ENCODE results near the gene CNIH1. TPM values are rescaled to one million over a fixed set of nuclear protein-coding genes. Genes with fewer than 3 reads are reported as not detected.
A peak's percentile ranks its signal among the peaks of the same experiment; 100 is the strongest.

CNIH1 gene
- total RNA-seq, 1 experiment from 2014 or later, result 114 TPM

DNA sequence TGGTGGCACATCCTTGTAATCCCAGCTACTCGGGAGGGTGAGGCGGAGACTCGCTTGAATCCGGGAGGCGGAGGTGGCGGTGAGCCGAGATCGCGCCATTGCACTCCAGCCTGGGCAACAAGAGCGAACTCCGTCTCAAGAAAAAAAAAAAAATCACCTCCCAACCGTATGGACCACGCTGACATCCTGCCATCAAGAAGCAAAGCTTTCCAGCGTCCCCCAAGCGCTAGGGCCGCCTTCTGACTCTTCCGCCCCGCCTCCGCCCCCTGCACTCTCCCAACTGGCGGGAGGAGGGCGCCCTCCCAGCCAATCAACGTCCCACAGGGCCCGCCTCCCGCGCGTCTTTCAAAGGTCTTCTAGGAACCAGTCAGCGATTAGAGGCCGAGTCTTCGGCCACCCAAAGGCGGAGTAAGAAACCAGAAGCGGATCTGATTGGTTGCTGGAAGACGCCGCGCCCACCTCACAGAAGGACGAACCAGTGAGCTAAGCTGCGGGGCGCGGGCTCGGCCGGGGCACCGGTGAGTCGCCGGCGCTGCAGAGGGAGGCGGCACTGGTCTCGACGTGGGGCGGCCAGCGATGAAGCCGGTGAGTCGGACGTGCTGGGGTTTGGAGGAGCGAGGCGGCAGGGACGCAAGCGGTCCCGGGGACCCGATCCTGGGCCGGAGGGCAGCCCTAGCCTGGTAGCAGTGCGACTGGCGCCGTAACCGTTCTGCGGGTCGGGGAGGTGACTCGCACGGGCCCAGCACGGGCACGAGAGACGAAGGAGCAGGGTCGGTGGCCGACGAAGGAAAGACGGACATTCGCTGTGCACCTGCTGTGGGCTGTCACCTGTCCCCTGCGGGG is 44.5 kb downstream of the CNIH1 start, which contains the start of gene CDKN3:
CDKN3 (plus strand) TSS at position 515 of the 843 bp plus-strand sequence; CDS start at position 577, 62 bp downstream.
- peak; percentile 97 for DNase-seq
- H4K20me1 ChIP-seq (ENCODE audit: insufficient read depth), result no peaks in the 10 kb centered on the region
- no peaks in the 10 kb centered on the region for H3K9me2 ChIP-seq (ENCODE audit: insufficient read depth)
- H3K4me2 ChIP-seq, result peak within 1 kb of the TSS; percentile 91
- TSS peak; percentile 97 for BruUV-seq (replicated peaks)
- CTCF ChIA-PET, result interaction anchor here (0.5 to 0.7 kb wide), 2 partner anchors 168 to 504 kb away, joined by 3 to 4 read pairs; no protein-coding TSS in a partner anchor
- H2AFZ ChIP-seq, result peak within 1 kb of the TSS; percentile 98
- H3K79me2 ChIP-seq (ENCODE audit: low read depth), result peaks cover 41% of the 10 kb centered on the region
- no peaks in the 10 kb centered on the region for H3F3A ChIP-seq (ENCODE audit: insufficient read depth, low read depth)
- intact Hi-C loops (cut with micrococcal nuclease; ENCODE audit: unreplicated experiment), result no loop called here
- H3K27me3 ChIP-seq (ENCODE audit: insufficient read depth, low read depth), result no peaks in the 10 kb centered on the region
- H3K4me3 ChIP-seq, result peak within 1 kb of the TSS; percentile 96
- POLR2A ChIA-PET (ENCODE audit: unreplicated experiment), result interaction anchor here (0.6 to 0.7 kb wide), 9 partner anchors 22 to 1730 kb away, joined by 3 to 9 read pairs (median 5); no protein-coding TSS in a partner anchor
- TF ChIP-seq EZH2 (IDR thresholded peaks at IDR 0.05; ENCODE audit: low read depth), result no peak
- TF ChIP-seq, protein P1, sequence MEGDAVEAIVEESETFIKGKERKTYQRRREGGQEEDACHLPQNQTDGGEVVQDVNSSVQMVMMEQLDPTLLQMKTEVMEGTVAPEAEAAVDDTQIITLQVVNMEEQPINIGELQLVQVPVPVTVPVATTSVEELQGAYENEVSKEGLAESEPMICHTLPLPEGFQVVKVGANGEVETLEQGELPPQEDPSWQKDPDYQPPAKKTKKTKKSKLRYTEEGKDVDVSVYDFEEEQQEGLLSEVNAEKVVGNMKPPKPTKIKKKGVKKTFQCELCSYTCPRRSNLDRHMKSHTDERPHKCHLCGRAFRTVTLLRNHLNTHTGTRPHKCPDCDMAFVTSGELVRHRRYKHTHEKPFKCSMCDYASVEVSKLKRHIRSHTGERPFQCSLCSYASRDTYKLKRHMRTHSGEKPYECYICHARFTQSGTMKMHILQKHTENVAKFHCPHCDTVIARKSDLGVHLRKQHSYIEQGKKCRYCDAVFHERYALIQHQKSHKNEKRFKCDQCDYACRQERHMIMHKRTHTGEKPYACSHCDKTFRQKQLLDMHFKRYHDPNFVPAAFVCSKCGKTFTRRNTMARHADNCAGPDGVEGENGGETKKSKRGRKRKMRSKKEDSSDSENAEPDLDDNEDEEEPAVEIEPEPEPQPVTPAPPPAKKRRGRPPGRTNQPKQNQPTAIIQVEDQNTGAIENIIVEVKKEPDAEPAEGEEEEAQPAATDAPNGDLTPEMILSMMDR (conservative IDR thresholded peaks at IDR 0.05), result peak; percentile 64
- peaks cover 16% of the 10 kb centered on the region for H3K36me3 ChIP-seq (ENCODE audit: low read depth)
- H3K27ac ChIP-seq, result 0 out of 2 replicates have a peak within 1 kb of the TSS, but pooled peaks have one; percentile 21
- peaks cover 22% of the 10 kb centered on the region for H3K4me1 ChIP-seq (replicated peaks; ENCODE audit: insufficient read depth)
- H3K9me3 ChIP-seq (ENCODE audit: insufficient read depth, low read depth), result no peaks in the 10 kb centered on the region

DNA sequence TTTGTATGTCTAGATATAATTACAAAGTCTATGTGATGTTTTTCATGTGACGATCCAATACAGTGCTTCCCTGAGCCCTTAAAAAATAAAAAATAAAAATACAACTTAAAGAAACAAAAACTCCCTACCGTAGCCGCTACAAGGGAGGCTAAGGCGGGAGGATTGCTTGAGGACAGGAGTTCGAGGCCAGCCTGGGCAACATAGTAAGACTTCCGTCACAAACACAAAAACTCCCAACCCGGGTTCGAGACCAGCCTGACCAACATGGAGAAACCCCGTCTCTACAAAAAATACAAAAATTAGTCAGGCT is 45.0 kb downstream of the CNIH1 start:
- intact Hi-C loops (cut with micrococcal nuclease; ENCODE audit: unreplicated experiment), result no loop called here
- H3K4me2 ChIP-seq, result peak overlapping the region; percentile 69
- no peak for TF ChIP-seq EZH2 (IDR thresholded peaks at IDR 0.05; ENCODE audit: low read depth)
- TF ChIP-seq, protein P1 (conservative IDR thresholded peaks at IDR 0.05), result no peak
- H3F3A ChIP-seq (ENCODE audit: insufficient read depth, low read depth), result no peaks in the 10 kb centered on the region
- H3K9me3 ChIP-seq (ENCODE audit: insufficient read depth, low read depth), result no peaks in the 10 kb centered on the region
- DNase-seq, result no peak
- no TSS peak for BruUV-seq (replicated peaks)
- ChIA-PET CTCF (interaction anchor here (0.7 kb wide), 1 partner anchor 168 kb away, joined by 4 read pairs; no protein-coding TSS in a partner anchor), POLR2A (ENCODE audit: unreplicated experiment) (interaction anchor here (0.6 to 0.7 kb wide), 4 partner anchors 129 to 1730 kb away, joined by 4 to 9 read pairs (median 8); no protein-coding TSS in a partner anchor)
- H3K36me3 ChIP-seq (ENCODE audit: low read depth), result peaks cover 13% of the 10 kb centered on the region; the same call in 1 of the 2 replicates
- H3K9me2 ChIP-seq (ENCODE audit: insufficient read depth), result no peaks in the 10 kb centered on the region
- H3K27me3 ChIP-seq (ENCODE audit: insufficient read depth, low read depth), result no peaks in the 10 kb centered on the region
- H3K4me3 ChIP-seq, result peak overlapping the region; percentile 96
- H4K20me1 ChIP-seq (ENCODE audit: insufficient read depth), result no peaks in the 10 kb centered on the region
- peaks cover 40% of the 10 kb centered on the region for H3K79me2 ChIP-seq (ENCODE audit: low read depth)
- no peak overlapping the region for H3K27ac ChIP-seq
- H2AFZ ChIP-seq, result peak overlapping the region; percentile 86
- H3K4me1 ChIP-seq (replicated peaks; ENCODE audit: insufficient read depth), result peaks cover 22% of the 10 kb centered on the region

DNA sequence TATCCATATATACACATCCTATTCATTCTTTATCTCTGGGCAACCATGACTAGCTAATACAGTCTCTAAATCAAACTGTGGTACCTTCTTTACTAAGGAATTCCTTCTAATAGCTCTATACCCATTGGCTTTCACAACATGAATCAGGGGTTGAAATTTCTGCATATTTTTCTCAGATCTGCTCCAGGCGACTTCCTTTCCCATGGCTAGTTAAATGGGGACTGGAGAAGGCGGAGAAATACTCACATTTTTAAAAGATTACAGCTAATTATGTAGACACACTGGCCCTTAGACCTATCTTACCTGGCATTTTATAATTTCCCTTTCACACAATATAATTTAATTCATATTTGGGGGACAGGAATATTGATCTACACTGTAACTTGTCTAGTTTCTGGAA is 45.5 kb downstream of the CNIH1 start:
- intact Hi-C loops (cut with micrococcal nuclease; ENCODE audit: unreplicated experiment), result no loop called here
- H2AFZ ChIP-seq, result no peak overlapping the region
- peaks cover 22% of the 10 kb centered on the region for H3K4me1 ChIP-seq (replicated peaks; ENCODE audit: insufficient read depth)
- H3K27me3 ChIP-seq (ENCODE audit: insufficient read depth, low read depth), result no peaks in the 10 kb centered on the region
- CTCF ChIA-PET, result interaction anchor here (0.7 kb wide), 1 partner anchor 169 kb away, joined by 4 read pairs; no protein-coding TSS in a partner anchor
- H3F3A ChIP-seq (ENCODE audit: insufficient read depth, low read depth), result no peaks in the 10 kb centered on the region
- no peaks in the 10 kb centered on the region for H4K20me1 ChIP-seq (ENCODE audit: insufficient read depth)
- POLR2A ChIA-PET (ENCODE audit: unreplicated experiment), result interaction anchor here (0.7 kb wide), 1 partner anchor 288 kb away, joined by 8 read pairs; no protein-coding TSS in a partner anchor
- DNase-seq, result no peak
- peaks cover 36% of the 10 kb centered on the region for H3K79me2 ChIP-seq (ENCODE audit: low read depth)
- H3K9me2 ChIP-seq (ENCODE audit: insufficient read depth), result no peaks in the 10 kb centered on the region
- no peaks in the 10 kb centered on the region for H3K9me3 ChIP-seq (ENCODE audit: insufficient read depth, low read depth)
- H3K4me3 ChIP-seq, result no peak overlapping the region
- no TSS peak for BruUV-seq (replicated peaks)
- H3K4me2 ChIP-seq, result no peak overlapping the region
- TF ChIP-seq, protein P1 (conservative IDR thresholded peaks at IDR 0.05), result no peak
- TF ChIP-seq EZH2 (IDR thresholded peaks at IDR 0.05; ENCODE audit: low read depth), result no peak
- H3K36me3 ChIP-seq (ENCODE audit: low read depth), result peaks cover 8% of the 10 kb centered on the region; the same call in 1 of the 2 replicates
- no peak overlapping the region for H3K27ac ChIP-seq
